ENCODE measurements around the gene CCT6A.
"Not testable (repeated sequence)": the region's sequence is repeated elsewhere in the genome, so short reads cannot be mapped to it uniquely, and the experiment has no call there.

CCT6A gene

GRCh38 chr7:56051339-56052191, at the start of gene CCT6A, which contains the start of gene PSPH:
Gene CCT6A, plus strand, starts transcription at chr7:56051765. Its CDS starts 84 bp downstream, at chr7:56051849.
Gene PSPH, minus strand, starts transcription at chr7:56051444. Its CDS starts 30,232 bp downstream, at chr7:56021212.
- H3K4me3 ChIP-seq (ENCODE audit: low read depth, low read length): peak within 1 kb of the TSS; percentile 96
- peak; percentile 97 for DNase-seq (ENCODE audit: low read depth)

DNA sequence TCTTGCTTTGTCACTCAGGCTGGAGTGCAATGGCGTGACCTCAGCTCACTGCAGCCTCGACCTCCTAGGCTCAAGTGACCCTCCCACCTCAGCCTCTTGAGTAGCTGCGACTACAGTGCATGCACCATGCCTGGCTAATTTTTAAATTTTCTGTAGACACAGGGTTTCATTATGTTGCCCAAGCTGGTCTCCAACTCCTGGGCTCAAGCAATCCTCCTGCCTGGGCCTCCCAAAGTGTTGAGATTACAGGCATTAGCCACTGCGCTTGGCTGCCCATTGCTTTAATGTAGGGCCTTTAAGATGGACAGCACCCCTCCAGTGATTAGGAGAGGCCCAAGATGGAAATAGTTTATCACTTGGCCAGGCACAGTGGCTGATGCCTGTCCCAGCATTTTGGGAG, 47.8 kb upstream of the CCT6A start:
- H3K4me3 ChIP-seq (ENCODE audit: low read depth, low read length): no peak overlapping the region
- DNase-seq (ENCODE audit: low read depth): no peak

GRCh38 chr7:56007167-56007652, 44.4 kb upstream of the CCT6A start:
- no peak for DNase-seq (ENCODE audit: low read depth)
- H3K4me3 ChIP-seq (ENCODE audit: low read depth, low read length): no peak overlapping the region

- H3K4me3 ChIP-seq (ENCODE audit: low read depth, low read length): no peak overlapping the region
- no peak for DNase-seq (ENCODE audit: low read depth)
Observed at GRCh38 chr7:56007891-56008290, 43.7 kb upstream of the CCT6A start.

GRCh38 chr7:56009695-56010094, 41.9 kb upstream of the CCT6A start:
- H3K4me3 ChIP-seq (ENCODE audit: low read depth, low read length): no peak overlapping the region
- DNase-seq (ENCODE audit: low read depth): no peak

- not testable (repeated sequence) for DNase-seq (ENCODE audit: low read depth); H3K4me3 ChIP-seq (ENCODE audit: low read depth, low read length)
Observed at GRCh38 chr7:56017015-56017414, 34.5 kb upstream of the CCT6A start.

DNA sequence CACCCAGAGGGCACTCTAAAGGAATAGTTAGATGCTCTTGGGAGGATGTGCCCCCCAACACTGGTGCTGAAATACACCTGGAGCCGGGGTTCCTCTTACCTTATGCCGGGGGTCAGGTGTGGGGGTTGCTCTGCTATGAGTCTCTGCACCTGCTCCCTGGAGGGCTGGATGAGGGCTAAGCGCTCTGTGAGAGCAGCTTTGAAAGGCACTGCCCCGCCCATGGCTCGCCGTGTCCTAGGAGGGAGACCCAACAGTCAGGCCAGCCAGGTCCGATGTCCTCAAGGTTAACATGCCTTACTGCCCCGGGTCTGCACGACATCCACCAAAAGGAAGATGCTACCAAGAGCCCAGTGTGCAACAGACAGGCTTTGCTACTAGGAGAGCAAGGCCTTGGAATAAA, 32.1 kb upstream of the CCT6A start:
- H3K4me3 ChIP-seq (ENCODE audit: low read depth, low read length): no peak overlapping the region
- no peak for DNase-seq (ENCODE audit: low read depth)

GRCh38 chr7:56023500-56023899, 28.1 kb upstream of the CCT6A start:
- DNase-seq (ENCODE audit: low read depth): no peak
- no peak overlapping the region for H3K4me3 ChIP-seq (ENCODE audit: low read depth, low read length)

DNA sequence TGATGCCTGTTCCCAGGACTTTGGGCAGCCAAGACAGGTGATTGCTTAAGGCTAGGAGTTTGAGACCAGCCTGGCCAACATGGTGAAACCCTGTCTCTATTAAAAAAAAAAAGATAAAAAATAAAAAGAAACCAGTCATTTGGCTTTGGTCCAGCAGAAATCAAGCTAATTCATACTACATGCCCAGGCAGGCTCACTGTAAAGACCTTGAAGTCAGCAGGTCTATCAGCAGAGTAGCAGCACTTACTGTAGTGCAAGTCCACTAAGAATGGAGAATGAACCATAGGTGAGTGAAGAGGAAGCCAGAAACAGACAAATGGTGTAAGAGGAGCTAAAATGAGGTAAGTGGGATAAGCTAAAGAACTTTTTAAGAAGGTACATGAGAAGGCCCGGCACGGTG, 25.0 kb upstream of the CCT6A start:
- no peak overlapping the region for H3K4me3 ChIP-seq (ENCODE audit: low read depth, low read length)
- no peak for DNase-seq (ENCODE audit: low read depth)

DNA sequence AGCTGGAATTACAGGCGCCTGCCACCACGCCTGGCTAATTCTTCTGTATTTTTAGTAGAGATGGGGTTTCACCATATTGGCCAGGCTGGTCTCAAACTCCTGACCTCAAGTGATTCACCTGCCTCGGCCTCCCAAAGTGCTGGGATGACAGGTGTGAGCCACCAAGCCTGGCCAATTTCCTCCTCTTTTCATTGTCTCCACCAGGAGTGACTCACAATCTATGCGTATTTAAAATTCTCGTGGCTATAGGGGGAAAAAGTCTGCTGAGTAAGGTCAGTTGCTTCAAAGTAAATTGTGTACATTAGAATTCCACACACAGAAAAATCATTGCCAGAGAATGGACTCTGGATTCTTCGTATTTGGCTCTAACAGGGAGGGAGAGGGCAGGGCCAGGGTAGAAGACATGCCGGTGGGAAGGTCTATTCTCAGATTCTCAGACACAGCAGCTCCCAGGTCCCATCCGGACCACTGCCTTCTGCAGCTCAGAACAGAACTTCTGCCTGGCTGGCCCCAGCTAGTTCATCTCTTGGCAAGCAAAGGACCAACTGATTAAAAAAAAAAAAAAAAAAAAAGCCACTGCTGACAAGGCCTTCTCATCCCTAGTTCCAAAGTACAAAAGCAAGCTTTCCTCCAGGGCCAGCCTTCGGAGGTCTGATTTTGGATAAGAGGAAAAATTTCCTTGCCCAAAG, 22.5 kb upstream of the CCT6A start:
- no peak for DNase-seq (ENCODE audit: low read depth)
- no peak overlapping the region for H3K4me3 ChIP-seq (ENCODE audit: low read depth, low read length)

- H3K4me3 ChIP-seq (ENCODE audit: low read depth, low read length): no peak overlapping the region
- DNase-seq (ENCODE audit: low read depth): no peak
Observed at GRCh38 chr7:56030340-56030739, 21.2 kb upstream of the CCT6A start.

DNA sequence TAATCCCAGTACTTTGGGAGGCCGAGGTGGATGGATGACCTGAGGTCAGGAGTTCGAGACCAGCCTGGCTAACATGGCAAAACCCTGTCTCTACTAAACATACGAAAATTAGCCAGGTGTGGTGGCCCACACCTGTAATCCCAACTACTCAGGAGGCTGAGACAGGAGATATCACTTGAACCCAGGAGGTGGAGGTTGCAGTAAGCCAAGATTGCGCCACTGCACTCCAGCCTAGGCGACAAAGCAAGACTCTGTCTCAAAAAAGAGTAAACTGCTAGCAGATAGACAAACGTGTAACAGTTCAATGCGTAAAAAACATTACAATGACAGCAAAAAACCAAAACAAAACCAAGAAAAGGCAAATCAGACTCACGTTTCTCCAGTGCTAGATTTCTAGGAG, 20.0 kb upstream of the CCT6A start:
- not testable (repeated sequence) for DNase-seq (ENCODE audit: low read depth); H3K4me3 ChIP-seq (ENCODE audit: low read depth, low read length)

GRCh38 chr7:56032578-56032977, 19.0 kb upstream of the CCT6A start:
- not testable (repeated sequence) for DNase-seq (ENCODE audit: low read depth); H3K4me3 ChIP-seq (ENCODE audit: low read depth, low read length)

GRCh38 chr7:56033671-56034432, 17.7 kb upstream of the CCT6A start:
- DNase-seq (ENCODE audit: low read depth): peak; percentile 31
- peak overlapping the region; percentile 68 for H3K4me3 ChIP-seq (ENCODE audit: low read depth, low read length)

- DNase-seq (ENCODE audit: low read depth): no peak
- H3K4me3 ChIP-seq (ENCODE audit: low read depth, low read length): no peak overlapping the region
Observed at GRCh38 chr7:56040730-56041129, 10.8 kb upstream of the CCT6A start.

DNA sequence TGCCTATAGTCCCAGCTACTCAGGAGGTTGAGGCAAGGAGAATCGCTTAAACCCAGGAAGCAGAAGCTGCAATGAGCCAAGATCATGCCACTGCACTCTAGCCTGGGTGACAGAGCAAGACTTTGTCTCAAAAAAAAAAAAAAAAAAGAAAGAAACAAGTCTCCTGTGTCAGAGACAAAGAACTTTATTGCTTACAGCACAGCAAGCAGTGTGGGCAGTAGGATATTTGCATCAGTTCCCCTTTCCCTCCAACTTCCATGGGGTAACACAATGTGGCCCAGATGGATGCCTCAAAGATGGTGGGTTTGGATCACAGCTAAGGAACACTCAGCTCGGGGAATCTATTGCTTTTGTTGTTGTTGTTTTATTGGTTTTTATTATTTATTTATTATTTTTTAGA, 5.8 kb upstream of the CCT6A start:
- not testable (repeated sequence) for H3K4me3 ChIP-seq (ENCODE audit: low read depth, low read length); DNase-seq (ENCODE audit: low read depth)

DNA sequence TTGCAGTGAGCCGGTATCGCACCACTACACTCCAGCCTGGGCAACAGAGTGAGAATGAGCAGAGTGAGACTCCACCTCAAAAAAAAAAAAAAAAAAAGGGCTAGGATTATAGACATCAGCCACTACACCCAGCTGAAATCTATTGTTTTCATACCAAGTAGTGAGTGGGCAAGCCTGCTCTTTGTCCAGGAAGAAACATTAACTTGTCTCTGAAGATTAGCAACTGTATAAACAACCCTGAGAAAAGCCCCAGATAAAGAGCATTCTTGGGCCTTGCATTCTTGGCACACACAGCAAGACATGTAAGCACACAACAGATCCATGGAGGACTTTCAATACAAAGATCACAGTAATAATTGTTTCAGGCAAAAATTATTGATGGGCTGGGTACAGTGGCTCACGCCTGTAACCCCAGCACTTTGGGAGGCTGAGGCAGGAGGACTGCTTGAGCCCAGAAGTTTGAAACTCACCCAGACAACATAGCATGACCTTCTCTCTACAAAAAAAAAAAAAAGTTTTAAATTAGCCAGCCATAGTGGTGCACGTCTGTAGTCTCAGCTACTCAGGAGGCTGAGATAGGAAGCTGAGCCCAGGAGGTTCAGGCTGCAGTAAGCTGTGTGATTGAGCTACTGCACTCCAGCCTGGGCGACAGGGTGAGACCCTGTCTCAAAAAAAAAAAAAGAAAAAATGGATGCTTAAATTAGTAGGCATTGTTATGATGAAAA, 4.7 kb upstream of the CCT6A start:
- peak; percentile 70 for DNase-seq (ENCODE audit: low read depth)
- H3K4me3 ChIP-seq (ENCODE audit: low read depth, low read length): no peak overlapping the region

- DNase-seq (ENCODE audit: low read depth); H3K4me3 ChIP-seq (ENCODE audit: low read depth, low read length): not testable (repeated sequence)
Observed at GRCh38 chr7:56047446-56048116, 4.0 kb upstream of the CCT6A start.

DNA sequence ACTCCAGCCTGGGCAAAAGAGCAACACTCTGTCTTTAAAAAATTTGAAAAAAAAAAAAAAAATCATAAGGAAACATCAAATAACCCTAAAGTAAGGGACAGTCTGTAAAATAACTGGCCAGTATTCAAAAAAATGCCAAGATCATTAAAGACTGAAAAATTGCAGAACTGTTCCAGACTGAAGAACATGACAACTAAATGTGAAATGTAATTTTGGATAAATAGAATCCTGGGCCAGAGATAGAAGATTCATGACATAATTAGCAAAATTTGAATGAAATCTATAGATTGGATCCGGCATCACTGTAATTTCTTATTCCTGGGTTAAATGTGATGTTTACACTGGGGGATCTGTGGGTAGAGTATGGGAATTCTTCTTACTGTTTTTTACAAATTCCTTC, 3.3 kb upstream of the CCT6A start:
- H3K4me3 ChIP-seq (ENCODE audit: low read depth, low read length): no peak overlapping the region
- no peak for DNase-seq (ENCODE audit: low read depth)
